ACC112 (cell line): ENCODE results near the gene CACNG1.
"Not testable (repeated sequence)": the region's sequence is repeated elsewhere in the genome, so short reads cannot be mapped to it uniquely, and the experiment has no call there.

ENCODE experiments used
- H2AFZ ChIP-seq: fragments of 200-600 bp; sonication (generic); one replicate; pipeline ENCODE4 v1.6.0; 2017; ENCODE audit warnings: antibody characterized with exemption, low read length; ENCODE audit not compliant: unreplicated experiment
- H3K27ac ChIP-seq: fragments of 200-600 bp; sonication (generic); 2 replicates; pipeline ENCODE4 v1.5.1; 2014; ENCODE audit warnings: low read depth, mild to moderate bottlenecking, antibody characterized with exemption, low read length, moderate library complexity
- H3K27me3 ChIP-seq: fragments of 200-600 bp; sonication (generic); 2 replicates; pipeline ENCODE4 v1.6.1; 2014; ENCODE audit warnings: mild to moderate bottlenecking, antibody characterized with exemption, low read length, moderate library complexity, mixed read lengths; ENCODE audit not compliant: insufficient read depth
- H3K36me3 ChIP-seq: fragments of 200-600 bp; sonication (generic); 2 replicates; pipeline ENCODE4 v1.6.1; 2016; ENCODE audit warnings: mild to moderate bottlenecking, antibody characterized with exemption, low read length, moderate library complexity, mixed read lengths; ENCODE audit not compliant: insufficient read depth
- H3K4me1 ChIP-seq: fragments of 200-600 bp; sonication (generic); one replicate; pipeline ENCODE4 v1.6.1; 2016; ENCODE audit warnings: low read length, mixed read lengths; ENCODE audit not compliant: insufficient read depth, unreplicated experiment, control insufficient read depth
- H3K4me3 ChIP-seq: fragments of 200-600 bp; sonication (generic); 2 replicates; pipeline ENCODE4 v1.5.1; 2014; ENCODE audit warnings: mild to moderate bottlenecking, low read depth, low read length
- H3K79me2 ChIP-seq: fragments of 200-600 bp; sonication (generic); one replicate; pipeline ENCODE4 v1.6.0; 2016; ENCODE audit warnings: low read length; ENCODE audit not compliant: control insufficient read depth, unreplicated experiment, insufficient read depth

The CACNG1 gene

GRCh38 chr17:67104641-67105040, 60.3 kb downstream of the CACNG1 start:
- H3K4me1 ChIP-seq: peaks cover 28% of the 10 kb centered on the region
- H3K4me3 ChIP-seq, H2AFZ ChIP-seq, H3K27ac ChIP-seq, H3K27me3 ChIP-seq: not testable (repeated sequence)
- peaks cover 29% of the 10 kb centered on the region; the same call in 1 of the 2 replicates for H3K36me3 ChIP-seq
- H3K79me2 ChIP-seq: peaks cover 25% of the 10 kb centered on the region

GRCh38 chr17:67105213-67105612, 60.9 kb downstream of the CACNG1 start:
- no peak overlapping the region for H3K4me3 ChIP-seq
- H3K4me1 ChIP-seq: peaks cover 28% of the 10 kb centered on the region
- H3K27ac ChIP-seq: peak overlapping the region; percentile 48
- peaks cover 27% of the 10 kb centered on the region; the same call in 1 of the 2 replicates for H3K36me3 ChIP-seq
- H3K27me3 ChIP-seq: no peaks in the 10 kb centered on the region
- H2AFZ ChIP-seq: no peak overlapping the region
- H3K79me2 ChIP-seq: peaks cover 20% of the 10 kb centered on the region
